Measurements from ENCODE around the gene PGA3. TPM values are rescaled to one million over a fixed set of nuclear protein-coding genes. Genes with fewer than 3 reads are reported as not detected.
"Not testable (repeated sequence)": the region's sequence is repeated elsewhere in the genome, so short reads cannot be mapped to it uniquely, and the experiment has no call there.

Gene PGA3
- total RNA-seq, 2 donors from 2014 or later, result 0.77 TPM; not detected in 1

GRCh38 chr11:61245284-61245964, 42.1 kb downstream of the PGA3 start:
- intact Hi-C loops (cut with DNase I); H3K36me3 ChIP-seq; DNase-seq (ENCODE audit: low spot score); H3K27me3 ChIP-seq (replicated peaks; ENCODE audit: insufficient read depth); H3K27ac ChIP-seq; H3K4me3 ChIP-seq; H3K9me3 ChIP-seq; H3K4me1 ChIP-seq (replicated peaks): not testable (repeated sequence)
- WGBS, result no CpG with 5 or more reads among the region's 10 CpGs

- H3K4me3 ChIP-seq; H3K27me3 ChIP-seq (replicated peaks; ENCODE audit: insufficient read depth); H3K36me3 ChIP-seq; intact Hi-C loops (cut with DNase I); DNase-seq (ENCODE audit: low spot score); H3K9me3 ChIP-seq; H3K27ac ChIP-seq; H3K4me1 ChIP-seq (replicated peaks): not testable (repeated sequence)
- WGBS, result 90% methylated on average over 9 of the region's 9 CpGs
Measured at GRCh38 chr11:61248071-61248470, 44.8 kb downstream of the PGA3 start.

- intact Hi-C loops (cut with DNase I); H3K27ac ChIP-seq; H3K36me3 ChIP-seq; H3K4me1 ChIP-seq (replicated peaks); DNase-seq (ENCODE audit: low spot score); H3K4me3 ChIP-seq; H3K9me3 ChIP-seq; H3K27me3 ChIP-seq (replicated peaks; ENCODE audit: insufficient read depth): not testable (repeated sequence)
- 81% methylated on average over 8 of the region's 8 CpGs for WGBS
Measured at GRCh38 chr11:61249201-61249600, 45.9 kb downstream of the PGA3 start.

GRCh38 chr11:61250796-61251765, 47.8 kb downstream of the PGA3 start:
- H3K27me3 ChIP-seq (replicated peaks; ENCODE audit: insufficient read depth); DNase-seq (ENCODE audit: low spot score); H3K4me1 ChIP-seq (replicated peaks); H3K27ac ChIP-seq; H3K9me3 ChIP-seq; intact Hi-C loops (cut with DNase I); H3K36me3 ChIP-seq; H3K4me3 ChIP-seq: not testable (repeated sequence)
- 64% methylated on average over 20 of the region's 20 CpGs for WGBS

- WGBS, result 60% methylated on average over 1 of the region's 1 CpG
- H3K4me3 ChIP-seq; intact Hi-C loops (cut with DNase I); H3K27me3 ChIP-seq (replicated peaks; ENCODE audit: insufficient read depth); H3K27ac ChIP-seq; H3K9me3 ChIP-seq; H3K36me3 ChIP-seq; DNase-seq (ENCODE audit: low spot score); H3K4me1 ChIP-seq (replicated peaks): not testable (repeated sequence)
Measured at GRCh38 chr11:61252332-61252731, 49.0 kb downstream of the PGA3 start.

GRCh38 chr11:61254403-61255025, 51.2 kb downstream of the PGA3 start:
- WGBS, result 52% methylated on average over 12 of the region's 12 CpGs

More at GRCh38 chr11:61254403-61255025, 51.2 kb downstream of the PGA3 start:
- Histone ChIP-seq H3K27me3 (replicated peaks; ENCODE audit: insufficient read depth) (no peaks in the 10 kb centered on the region), H3K4me3 (no peak overlapping the region), H3K9me3 (no peaks in the 10 kb centered on the region), H3K36me3 (no peaks in the 10 kb centered on the region), H3K27ac (no peak overlapping the region), H3K4me1 (replicated peaks) (no peaks in the 10 kb centered on the region)
- intact Hi-C loops (cut with DNase I), result no loop called here
- DNase-seq (ENCODE audit: low spot score), result peak; percentile 44
- TF ChIP-seq POLR2AphosphoS5 (IDR thresholded peaks at IDR 0.05), result no peak
- TF ChIP-seq POLR2A (IDR thresholded peaks at IDR 0.05), result no peak
- peak; percentile 56 to 88 (median 66) for TF ChIP-seq CTCF (IDR thresholded peaks at IDR 0.05)

All from prostate gland (tissue), 2 donors.